DOHH2 (cell line): ENCODE results near the gene SERAC1.

Experiments used
- H3F3A ChIP-seq: fragments of 200-600 bp; sonication (generic), shearing (Covaris generic); 2 replicates; pipeline ENCODE4 v1.6.0; 2016; ENCODE audit warnings: antibody characterized with exemption, mild to moderate bottlenecking; ENCODE audit not compliant: control insufficient read depth, insufficient read depth
- H3K27ac ChIP-seq: fragments of 200-600 bp; sonication (generic); 2 replicates; pipeline ENCODE4 v1.5.1; 2014; ENCODE audit warnings: low read depth, mild to moderate bottlenecking, low read length, moderate library complexity
- H3K27me3 ChIP-seq: fragments of 200-600 bp; sonication (generic); 2 replicates; pipeline ENCODE4 v1.6.1; 2014; ENCODE audit warnings: mild to moderate bottlenecking, low read length, mixed read lengths; ENCODE audit not compliant: control insufficient read depth
- H3K36me3 ChIP-seq: fragments of 200-600 bp; sonication (generic); 2 replicates; pipeline ENCODE4 v1.6.1; 2014; ENCODE audit warnings: mild to moderate bottlenecking, low read length, moderate library complexity, mixed read lengths; ENCODE audit not compliant: control insufficient read depth
- H3K4me1 ChIP-seq: fragments of 200-600 bp; sonication (generic); 2 replicates; pipeline ENCODE4 v1.6.1; 2014; ENCODE audit warnings: mild to moderate bottlenecking, low read length, mixed read lengths; ENCODE audit not compliant: control insufficient read depth
- H3K4me2 ChIP-seq: fragments of 200-600 bp; sonication (generic); 2 replicates; pipeline ENCODE4 v1.6.0; 2014; ENCODE audit warnings: mild to moderate bottlenecking, low read length, moderate library complexity
- H3K4me3 ChIP-seq: fragments of 200-600 bp; sonication (generic); 2 replicates; pipeline ENCODE4 v1.5.1; 2014; ENCODE audit warnings: mild to moderate bottlenecking, low read length, mixed read lengths
- H3K79me2 ChIP-seq: fragments of 200-600 bp; sonication (generic); 2 replicates; pipeline ENCODE4 v1.6.1; 2014; ENCODE audit warnings: mild to moderate bottlenecking, low read length, mixed read lengths; ENCODE audit not compliant: control insufficient read depth
- H3K9me2 ChIP-seq: fragments of 200-600 bp; sonication (generic); replicated peaks from 2 replicates; pipeline ENCODE4 v1.6.1; 2014; ENCODE audit warnings: mild to moderate bottlenecking, low read length, mixed read lengths; ENCODE audit not compliant: control insufficient read depth
- H3K9me3 ChIP-seq: fragments of 200-600 bp; sonication (generic); 2 replicates; pipeline ENCODE4 v1.6.1; 2014; ENCODE audit warnings: antibody characterized with exemption, low read length, mixed read lengths; ENCODE audit not compliant: control insufficient read depth, insufficient read depth
- H4K20me1 ChIP-seq: fragments of 200-600 bp; sonication (generic); 2 replicates; pipeline ENCODE4 v1.6.0; 2014; ENCODE audit warnings: low read depth, mild to moderate bottlenecking, antibody characterized with exemption, low read length, moderate library complexity; ENCODE audit not compliant: control insufficient read depth, insufficient read depth
- CTCF ChIP-seq: fragments of 200-600 bp; sonication (generic); IDR thresholded peaks from one replicate; pipeline ENCODE4 v1.5.1; 2014; ENCODE audit warnings: antibody characterized with exemption, mild to moderate bottlenecking, low read depth, low read length; ENCODE audit not compliant: poor library complexity, severe bottlenecking
- EZH2phosphoT487 ChIP-seq: fragments of 200-600 bp; sonication (generic); IDR thresholded peaks from 2 replicates; pipeline ENCODE4 v1.6.1; 2017; ENCODE audit warnings: borderline replicate concordance, mild to moderate bottlenecking, antibody characterized with exemption, low read length, moderate library complexity, mixed read lengths

Gene SERAC1

GRCh38 chr6:158068156-158068892 lies 99.7 kb downstream of the SERAC1 start:
- Histone ChIP-seq H3K4me3 (no peak overlapping the region), H3K4me1 (no peaks in the 10 kb centered on the region), H3K27ac (no peak overlapping the region), H3K4me2 (no peak overlapping the region), H3K27me3 (no peaks in the 10 kb centered on the region; the same call in 1 of the 2 replicates), H4K20me1 (no peaks in the 10 kb centered on the region), H3K9me3 (no peaks in the 10 kb centered on the region), H3K36me3 (no peaks in the 10 kb centered on the region), H3K9me2 (no peaks in the 10 kb centered on the region), H3K79me2 (no peaks in the 10 kb centered on the region), H3F3A (no peaks in the 10 kb centered on the region)
- TF ChIP-seq EZH2phosphoT487 (no peak), CTCF (no peak)

GRCh38 chr6:158067436-158068015 lies 100.5 kb downstream of the SERAC1 start:
- H3K36me3 ChIP-seq: no peaks in the 10 kb centered on the region
- no peaks in the 10 kb centered on the region for H3K9me3 ChIP-seq
- H3F3A ChIP-seq: no peaks in the 10 kb centered on the region
- no peak for TF ChIP-seq CTCF
- no peak for TF ChIP-seq EZH2phosphoT487
- H3K4me1 ChIP-seq: no peaks in the 10 kb centered on the region
- H3K9me2 ChIP-seq: no peaks in the 10 kb centered on the region
- H3K27ac ChIP-seq: no peak overlapping the region
- no peak overlapping the region for H3K4me2 ChIP-seq
- H3K4me3 ChIP-seq: no peak overlapping the region
- H3K79me2 ChIP-seq: no peaks in the 10 kb centered on the region
- no peaks in the 10 kb centered on the region for H4K20me1 ChIP-seq
- no peaks in the 10 kb centered on the region; the same call in 1 of the 2 replicates for H3K27me3 ChIP-seq

- H3K4me1 ChIP-seq: no peaks in the 10 kb centered on the region
- H4K20me1 ChIP-seq: no peaks in the 10 kb centered on the region
- H3K9me2 ChIP-seq: no peaks in the 10 kb centered on the region
- TF ChIP-seq CTCF: no peak
- TF ChIP-seq EZH2phosphoT487: no peak
- H3F3A ChIP-seq: no peaks in the 10 kb centered on the region
- no peak overlapping the region for H3K4me2 ChIP-seq
- H3K4me3 ChIP-seq: no peak overlapping the region
- H3K36me3 ChIP-seq: no peaks in the 10 kb centered on the region
- no peaks in the 10 kb centered on the region for H3K9me3 ChIP-seq
- no peak overlapping the region for H3K27ac ChIP-seq
- H3K27me3 ChIP-seq: no peaks in the 10 kb centered on the region; the same call in 1 of the 2 replicates
- H3K79me2 ChIP-seq: no peaks in the 10 kb centered on the region
Measured at GRCh38 chr6:158066136-158066781, 101.8 kb downstream of the SERAC1 start.
